HG03025 (cell line): ENCODE data around the gene KAT2B.
"Not testable (repeated sequence)": the region's sequence is repeated elsewhere in the genome, so short reads cannot be mapped to it uniquely, and the experiment has no call there.

ENCODE experiments used
- ATAC-seq: cut with Tn5 transposase; IDR thresholded peaks from one replicate; pipeline ENCODE4 v1.9.1; 2021; ENCODE audit warnings: mild to moderate bottlenecking, moderate library complexity; ENCODE audit not compliant: unreplicated experiment, low FRiP score

KAT2B gene

GRCh38 chr3:20040548-20041196 is 426 bp downstream of the KAT2B start:
- ATAC-seq = peak; percentile 37

GRCh38 chr3:20041197-20041780 is 1.0 kb downstream of the KAT2B start:
- peak; percentile 38 for ATAC-seq

GRCh38 chr3:20042331-20042730 is 2.1 kb downstream of the KAT2B start:
- no peak for ATAC-seq

GRCh38 chr3:20043396-20043795 is 3.1 kb downstream of the KAT2B start:
- peak; percentile 29 for ATAC-seq

GRCh38 chr3:20043825-20044224 is 3.6 kb downstream of the KAT2B start:
- ATAC-seq = no peak

- not testable (repeated sequence) for ATAC-seq
Observed at GRCh38 chr3:20045141-20045540, 4.9 kb downstream of the KAT2B start.

- no peak for ATAC-seq
Observed at GRCh38 chr3:20046556-20046955, 6.3 kb downstream of the KAT2B start.

GRCh38 chr3:20047341-20047779 is 7.1 kb downstream of the KAT2B start:
- ATAC-seq = no peak

- no peak for ATAC-seq
Observed at GRCh38 chr3:20047976-20048883, 8.0 kb downstream of the KAT2B start.

- ATAC-seq = no peak
Observed at GRCh38 chr3:20051123-20051806, 11.0 kb downstream of the KAT2B start.

GRCh38 chr3:20052851-20053250 is 12.6 kb downstream of the KAT2B start:
- ATAC-seq = no peak

GRCh38 chr3:20054549-20054987 is 14.3 kb downstream of the KAT2B start:
- peak; percentile 52 for ATAC-seq

GRCh38 chr3:20055020-20055775 is 15.0 kb downstream of the KAT2B start:
- peak; percentile 10 for ATAC-seq

- ATAC-seq = no peak
Observed at GRCh38 chr3:20055842-20056241, 15.6 kb downstream of the KAT2B start.

GRCh38 chr3:20056725-20057611 is 16.7 kb downstream of the KAT2B start:
- ATAC-seq = peak; percentile 50

GRCh38 chr3:20057612-20058180 is 17.4 kb downstream of the KAT2B start:
- ATAC-seq = no peak

GRCh38 chr3:20059929-20060328 is 19.7 kb downstream of the KAT2B start:
- ATAC-seq = no peak

GRCh38 chr3:20060974-20061685 is 20.9 kb downstream of the KAT2B start:
- no peak for ATAC-seq
